Stimulated activated CD8-positive, alpha-beta memory T cell treated with anti-CD3 and anti-CD28 coated beads, Interleukin-4, amount 100 ng/mL, for 24 hours (primary cell): Measurements from ENCODE around the gene DUSP8.

Experiments used
- DNase-seq: peaks from one replicate; pipeline ENCODE4 v3.0.0-alpha.2; 2020; ENCODE audit warnings: low read depth

DUSP8 gene

GRCh38 chr11:1553808-1554594 lies 18.1 kb downstream of the DUSP8 start:
- DNase-seq = no peak

- DNase-seq = no peak
Measured at GRCh38 chr11:1549338-1550330, 22.4 kb downstream of the DUSP8 start.

DNA sequence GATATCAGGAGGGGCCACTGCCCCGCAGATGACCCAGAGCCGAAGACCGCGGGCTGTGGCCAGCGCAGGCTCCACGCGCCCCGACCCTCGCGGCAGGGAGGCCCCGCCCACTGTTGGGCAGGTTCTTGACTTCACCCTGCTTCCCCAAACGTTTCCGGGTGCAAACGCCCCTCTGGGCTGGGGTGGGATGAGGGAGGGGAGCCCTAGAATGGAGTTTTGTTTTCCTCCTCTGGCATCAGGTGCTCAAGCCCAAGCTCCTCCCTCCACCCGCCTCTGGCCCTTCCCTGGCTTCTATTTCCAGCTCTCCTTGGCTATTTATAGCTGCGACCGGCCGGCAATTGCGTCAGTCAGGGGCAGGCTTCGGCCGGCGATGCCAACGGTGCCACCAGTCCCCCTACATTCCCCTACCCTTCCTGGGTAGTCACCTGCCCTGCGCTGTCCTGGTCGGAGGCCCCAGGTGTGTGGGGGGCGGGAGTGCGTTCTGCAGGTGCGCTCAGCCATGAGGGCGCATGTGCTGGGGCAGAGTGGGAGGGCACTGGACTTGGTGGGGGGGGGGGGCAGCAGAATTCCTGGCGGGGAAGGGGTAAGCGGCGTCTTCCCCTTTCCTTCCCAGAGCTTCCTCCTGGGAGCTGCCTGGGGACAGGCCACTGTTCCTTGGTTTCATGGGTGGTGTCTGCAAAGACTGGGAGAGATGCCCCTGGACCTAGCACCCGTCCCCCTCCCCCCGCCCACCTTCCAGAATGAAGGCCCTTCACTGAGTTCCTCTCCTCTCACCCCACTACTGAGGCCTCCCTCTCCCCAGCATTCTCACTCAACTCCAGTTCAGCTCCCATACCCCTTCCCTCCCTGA lies 23.6 kb downstream of the DUSP8 start:
- DNase-seq = no peak

GRCh38 chr11:1547467-1548098 lies 24.5 kb downstream of the DUSP8 start:
- DNase-seq = no peak

DNA sequence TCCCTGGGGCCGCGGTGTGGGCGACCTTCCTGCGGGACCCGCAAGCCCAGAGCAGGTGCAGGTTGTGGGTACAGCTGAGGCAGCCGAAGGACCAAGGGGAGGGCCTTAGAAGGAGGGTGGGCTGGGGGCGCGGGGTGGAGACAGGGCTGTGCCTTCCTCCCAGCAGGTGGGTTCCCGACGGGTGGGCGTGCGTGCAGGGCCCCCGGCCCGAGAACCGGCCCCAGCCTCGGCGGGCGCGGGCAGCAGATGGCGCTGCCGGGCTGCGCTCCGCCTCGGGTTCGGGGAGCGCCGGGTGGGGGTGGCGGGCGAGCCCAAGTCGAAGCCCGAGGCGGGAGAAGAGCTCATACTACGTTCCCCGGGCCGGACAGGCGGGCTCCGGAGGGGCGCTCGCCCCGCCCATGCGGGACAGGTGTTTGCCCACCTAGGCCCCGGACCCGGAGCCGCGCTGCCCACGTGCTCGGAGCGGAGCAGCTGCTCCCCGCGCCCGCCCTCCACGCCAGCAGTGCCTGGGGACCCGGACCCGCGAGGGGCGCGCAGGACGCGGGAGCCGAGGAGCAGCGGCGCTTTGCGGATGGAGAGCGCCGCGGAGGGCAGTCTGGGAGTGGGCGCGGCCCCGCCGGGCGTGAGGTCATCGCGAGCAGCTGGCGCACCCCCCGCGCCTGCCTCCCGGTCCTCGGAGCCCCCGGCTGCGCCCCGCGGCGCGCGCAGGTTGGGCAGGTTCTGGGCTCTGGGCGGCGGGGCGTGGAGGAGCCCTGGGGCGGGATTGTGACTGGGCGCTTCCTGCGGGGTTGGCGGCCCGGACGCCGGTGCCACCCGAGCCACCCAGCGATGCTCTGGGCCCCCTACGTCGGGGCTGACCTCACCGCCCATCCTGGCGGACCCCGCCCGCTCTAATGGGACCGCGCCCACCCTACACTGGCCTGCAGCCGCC lies 25.3 kb downstream of the DUSP8 start:
- no peak for DNase-seq

- no peak for DNase-seq
Measured at GRCh38 chr11:1546077-1546535, 26.0 kb downstream of the DUSP8 start.

GRCh38 chr11:1545432-1545831 lies 26.6 kb downstream of the DUSP8 start:
- DNase-seq = no peak

DNA sequence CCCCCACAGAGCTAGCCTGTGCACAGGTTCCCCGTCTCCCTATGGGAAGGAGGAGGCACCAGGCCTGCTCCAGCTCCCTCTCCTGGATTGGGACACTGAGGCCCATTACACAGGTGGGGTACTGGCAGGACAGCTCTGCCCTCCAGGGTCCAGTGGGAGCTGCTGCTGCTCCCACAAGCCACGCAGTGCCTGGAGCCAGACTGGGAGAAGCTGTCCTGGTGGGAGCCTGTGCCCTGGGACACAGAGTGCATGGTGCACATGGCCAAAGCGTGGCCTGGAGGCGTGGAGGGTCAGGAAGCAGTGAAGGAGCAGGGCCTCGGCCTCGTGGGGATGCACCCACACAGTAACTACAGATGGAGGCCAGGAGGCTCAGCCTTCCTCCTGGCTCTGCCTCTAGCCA lies 27.5 kb downstream of the DUSP8 start:
- no peak for DNase-seq

DNA sequence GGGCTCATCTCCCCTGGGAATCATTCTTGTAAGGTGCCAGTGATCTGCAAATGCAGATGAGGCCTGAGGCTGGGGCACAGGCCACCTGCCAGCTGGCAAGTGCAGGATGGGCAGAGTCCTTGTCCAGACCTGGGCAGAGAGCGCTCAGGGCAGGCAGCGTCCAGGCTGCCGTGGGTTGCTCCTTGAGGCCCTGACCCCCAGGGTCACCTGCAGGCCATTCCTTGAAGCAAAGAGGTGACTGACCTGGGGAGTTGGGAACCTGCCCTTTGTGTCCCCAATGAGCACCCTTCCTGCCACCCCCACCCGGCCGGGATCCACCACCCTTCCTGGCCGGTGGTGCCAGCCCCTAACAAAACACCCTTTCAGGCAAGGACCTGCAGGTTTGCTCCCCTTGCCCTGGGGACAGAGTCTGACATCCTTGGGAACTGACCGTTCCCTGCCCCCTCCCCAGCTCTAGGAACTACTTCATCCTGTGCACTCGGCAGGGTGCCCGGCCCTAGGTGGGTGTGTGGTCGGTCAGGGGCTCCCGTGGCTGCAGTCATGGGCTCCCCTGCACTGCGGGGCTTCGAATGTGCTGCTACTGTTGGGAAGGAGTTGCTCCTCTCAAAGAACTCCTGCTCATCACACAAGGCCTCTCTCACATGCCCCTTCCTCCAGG lies 28.3 kb downstream of the DUSP8 start:
- DNase-seq = no peak

DNA sequence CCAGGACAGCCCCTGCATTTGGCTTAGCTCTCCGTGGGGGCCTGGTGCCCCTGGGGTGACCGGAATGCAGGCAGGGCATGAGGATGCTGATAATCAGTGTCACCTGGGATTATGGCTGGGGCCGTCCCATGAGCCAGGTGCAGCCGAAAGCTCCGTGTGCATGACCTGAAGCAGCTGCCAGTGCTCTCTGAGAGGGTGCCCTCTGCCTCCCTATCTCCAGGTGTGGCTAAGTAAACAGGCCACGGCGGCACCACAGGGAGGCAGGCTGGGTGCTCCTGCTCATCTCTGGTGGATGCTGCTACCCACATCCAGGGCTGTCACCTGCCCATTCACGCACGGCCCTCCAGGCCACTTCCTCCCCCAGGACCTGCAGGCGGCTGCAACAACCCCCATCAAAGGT lies 29.8 kb downstream of the DUSP8 start:
- no peak for DNase-seq

DNA sequence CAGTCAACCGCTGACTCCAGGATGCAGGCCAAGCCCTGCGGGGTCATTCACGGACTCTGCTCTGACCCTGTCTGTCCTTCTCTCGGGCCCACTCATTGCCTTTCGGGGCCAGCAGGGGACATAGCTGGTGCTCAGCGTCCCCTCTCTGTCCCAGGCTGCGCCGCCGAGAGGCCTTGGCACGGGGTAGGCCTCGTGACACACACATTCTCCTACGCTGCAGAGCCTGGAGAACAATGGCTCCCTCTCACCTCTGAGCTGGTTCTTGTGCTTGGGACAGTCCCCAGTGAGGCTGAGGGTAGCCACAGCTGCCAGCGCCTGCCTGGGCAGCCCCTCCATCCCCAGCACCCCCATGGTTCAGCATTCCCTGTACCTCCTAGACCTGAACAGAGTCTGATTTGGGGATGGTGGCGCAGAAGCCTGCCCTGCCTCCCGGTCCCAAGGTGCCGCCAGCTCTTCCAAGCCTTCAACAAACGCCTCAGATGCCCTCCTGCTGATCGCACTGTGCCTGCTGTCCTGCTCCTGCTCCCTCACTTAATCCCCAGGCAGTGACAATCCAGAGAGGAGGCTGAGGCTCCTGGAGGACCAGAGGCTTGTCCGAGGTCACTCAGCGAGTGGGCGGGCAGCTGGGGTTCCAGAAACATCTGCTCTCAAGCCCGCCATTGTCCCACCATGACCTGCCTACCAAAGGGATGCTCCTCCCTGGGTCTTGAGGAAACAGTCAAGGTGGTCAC lies 30.4 kb downstream of the DUSP8 start:
- no peak for DNase-seq

DNA sequence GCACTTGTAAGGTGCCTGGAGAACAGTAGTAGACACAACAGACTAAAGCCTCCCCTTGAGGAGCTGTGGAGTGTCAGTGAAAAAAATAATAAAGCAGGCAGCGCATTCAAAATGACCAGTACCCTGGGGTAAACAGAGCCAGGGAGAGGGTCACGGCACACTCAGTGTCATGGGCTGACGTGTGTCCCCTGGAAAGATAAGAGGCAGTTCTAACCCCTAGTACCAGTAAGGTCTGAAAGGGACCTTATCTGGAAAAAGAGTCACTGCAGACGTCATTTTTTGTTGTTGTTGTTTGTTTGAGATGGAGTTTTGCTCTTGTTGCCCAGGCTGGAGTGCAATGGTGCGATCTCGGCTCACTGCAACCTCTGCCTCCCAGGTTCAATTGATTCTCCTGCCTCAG lies 32.0 kb downstream of the DUSP8 start:
- DNase-seq = no peak

DNA sequence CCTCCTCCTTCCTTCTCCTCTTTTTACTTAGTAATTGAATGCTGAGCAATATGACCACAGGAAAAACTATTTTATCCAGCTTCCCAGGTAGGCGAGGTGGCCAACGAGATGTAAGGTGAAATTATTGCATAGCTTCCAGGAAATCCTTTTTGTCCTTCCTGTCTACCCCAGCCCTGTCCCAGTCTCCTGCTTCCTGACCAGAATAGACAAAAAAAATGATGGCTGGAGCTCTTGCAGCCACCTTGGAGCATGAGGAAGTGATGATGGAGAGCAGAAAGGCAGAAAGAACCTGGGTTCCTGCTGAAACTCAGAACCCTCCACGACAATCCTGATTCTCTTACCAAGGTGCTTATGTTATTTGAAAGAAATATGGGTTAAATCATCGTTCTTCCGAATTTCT lies 33.9 kb downstream of the DUSP8 start:
- DNase-seq = no peak

DNA sequence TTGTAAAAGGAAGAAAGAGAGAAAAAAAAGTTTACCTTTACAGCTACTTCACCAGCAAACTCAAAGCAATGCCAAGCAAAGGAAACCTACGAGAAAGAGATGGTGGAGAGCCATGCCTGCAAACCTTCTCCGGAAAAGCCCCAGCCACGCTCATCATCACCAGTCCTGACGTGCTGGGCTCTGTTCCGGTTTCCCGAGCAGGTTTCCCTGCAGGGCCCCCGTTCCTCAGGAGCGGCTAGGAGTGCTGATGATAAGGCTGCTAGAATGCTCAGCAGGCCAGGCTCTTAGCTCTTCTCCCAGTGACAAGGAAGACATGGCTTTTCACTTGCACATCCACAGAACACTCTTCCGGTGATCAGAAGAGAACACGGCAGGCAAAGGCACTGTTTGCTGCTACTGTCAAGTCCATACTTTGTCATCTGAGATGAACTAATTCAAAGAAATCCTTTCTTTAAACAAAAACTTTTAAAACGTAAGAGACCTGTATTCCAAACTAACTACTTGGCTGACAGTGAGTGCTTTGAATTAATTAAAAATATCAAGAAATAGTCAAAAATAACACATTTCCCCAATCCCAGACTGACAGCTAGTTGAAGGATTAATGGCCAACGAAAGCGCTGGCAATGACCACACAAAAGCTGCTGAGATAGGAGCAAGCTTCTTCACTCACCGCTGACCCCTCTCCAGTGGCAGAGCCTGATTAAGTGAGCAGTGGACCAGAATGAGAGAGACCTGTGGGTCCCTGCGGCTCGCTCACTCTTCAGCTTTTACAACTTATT lies 35.8 kb downstream of the DUSP8 start:
- DNase-seq = no peak

GRCh38 chr11:1534682-1535081 lies 37.4 kb downstream of the DUSP8 start:
- DNase-seq = no peak

DNA sequence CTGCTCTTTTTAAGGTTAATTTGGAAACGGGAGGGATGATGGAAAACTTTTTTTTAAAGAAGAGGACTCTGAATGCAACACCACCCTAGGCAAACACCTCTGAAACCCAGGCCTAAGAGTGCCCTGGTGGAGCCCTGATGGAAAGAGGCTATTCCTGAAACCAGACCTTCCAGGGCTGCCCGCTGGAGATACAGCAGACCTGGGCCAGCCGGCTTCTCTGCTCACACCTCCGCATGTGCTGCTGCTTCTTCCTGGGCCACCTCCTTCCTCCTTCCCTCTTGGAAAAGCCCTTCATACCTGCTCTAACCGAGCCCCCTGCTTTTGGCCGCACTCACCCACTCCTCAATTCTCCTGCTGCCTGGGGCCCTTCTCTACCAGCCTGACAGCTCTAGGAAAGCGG lies 37.9 kb downstream of the DUSP8 start:
- no peak for DNase-seq

GRCh38 chr11:1533342-1533725 lies 38.7 kb downstream of the DUSP8 start:
- DNase-seq = no peak

DNA sequence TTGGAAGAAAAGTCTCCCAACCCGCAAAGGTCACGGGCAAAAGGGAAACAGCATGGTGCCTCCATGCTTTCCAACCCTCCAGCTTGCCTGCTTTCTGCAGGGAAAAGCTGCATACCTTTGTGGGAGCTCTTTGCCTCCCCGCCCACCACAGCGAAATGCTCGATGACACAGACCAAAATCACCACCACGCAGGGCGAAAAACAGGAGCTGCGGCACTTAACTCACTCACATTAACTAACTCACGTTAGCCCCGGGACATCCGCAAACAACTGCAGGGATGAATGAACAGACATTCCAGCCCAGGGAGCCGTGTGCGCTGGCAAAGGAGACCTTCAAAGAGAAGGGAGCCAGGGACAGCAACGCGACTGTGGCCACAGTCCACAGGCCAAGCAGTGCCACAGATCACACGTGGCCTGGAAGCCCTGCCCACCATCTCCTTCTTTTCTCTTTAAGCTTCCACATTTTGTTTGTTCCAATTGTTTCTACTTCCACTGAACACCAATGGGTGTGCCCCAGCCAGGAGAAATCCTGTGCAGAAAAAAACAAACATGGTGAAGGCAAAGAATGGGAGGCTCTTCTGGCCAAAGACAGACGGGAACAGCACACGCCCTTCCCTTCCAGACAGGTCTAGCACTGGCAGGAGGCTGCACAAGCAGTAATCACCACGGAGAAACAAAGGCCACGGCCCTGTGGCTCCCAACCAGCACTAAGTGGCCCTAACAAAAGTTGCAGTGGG lies 39.3 kb downstream of the DUSP8 start:
- DNase-seq = no peak
